Lower leg skin (tissue), 3 donors: Measurements from ENCODE around the gene FRMD8.

Experiments
- POLR2A ChIP-seq, 2 donors: fragments of 450-650 bp; IDR thresholded peaks; one replicate each; pipeline ENCODE4 v1.6.1; 2016 to 2017; ENCODE audit warnings: antibody characterized with exemption in 2 of 2, mild to moderate bottlenecking in 1 of 2, moderate library complexity in 1 of 2
- TF ChIP-seq, protein P1 (sequence below), 3 donors: fragments of 450-650 bp; IDR thresholded peaks; one replicate each; pipeline ENCODE4 v1.5.1; 2016; ENCODE audit warnings: antibody characterized with exemption in 3 of 3, mild to moderate bottlenecking in 3 of 3, moderate library complexity in 2 of 3

GRCh38 chr11:65384301-65384889 is 2.0 kb upstream of the FRMD8 start:
- TF ChIP-seq, protein P1, sequence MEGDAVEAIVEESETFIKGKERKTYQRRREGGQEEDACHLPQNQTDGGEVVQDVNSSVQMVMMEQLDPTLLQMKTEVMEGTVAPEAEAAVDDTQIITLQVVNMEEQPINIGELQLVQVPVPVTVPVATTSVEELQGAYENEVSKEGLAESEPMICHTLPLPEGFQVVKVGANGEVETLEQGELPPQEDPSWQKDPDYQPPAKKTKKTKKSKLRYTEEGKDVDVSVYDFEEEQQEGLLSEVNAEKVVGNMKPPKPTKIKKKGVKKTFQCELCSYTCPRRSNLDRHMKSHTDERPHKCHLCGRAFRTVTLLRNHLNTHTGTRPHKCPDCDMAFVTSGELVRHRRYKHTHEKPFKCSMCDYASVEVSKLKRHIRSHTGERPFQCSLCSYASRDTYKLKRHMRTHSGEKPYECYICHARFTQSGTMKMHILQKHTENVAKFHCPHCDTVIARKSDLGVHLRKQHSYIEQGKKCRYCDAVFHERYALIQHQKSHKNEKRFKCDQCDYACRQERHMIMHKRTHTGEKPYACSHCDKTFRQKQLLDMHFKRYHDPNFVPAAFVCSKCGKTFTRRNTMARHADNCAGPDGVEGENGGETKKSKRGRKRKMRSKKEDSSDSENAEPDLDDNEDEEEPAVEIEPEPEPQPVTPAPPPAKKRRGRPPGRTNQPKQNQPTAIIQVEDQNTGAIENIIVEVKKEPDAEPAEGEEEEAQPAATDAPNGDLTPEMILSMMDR (IDR thresholded peaks at IDR 0.05), result no peak
- TF ChIP-seq POLR2A (IDR thresholded peaks at IDR 0.05), result no peak
